Dedifferentiated amniotic fluid mesenchymal stem cell (primary cell): ENCODE results near the gene ASPM.
A peak's percentile ranks its signal among the peaks of the same experiment; 100 is the strongest.

Experiments used
- DNase-seq: peaks from one replicate; pipeline ENCODE4 v3.0.0-alpha.2; 2016; ENCODE audit errors: extremely low spot score

The ASPM gene, protein sequence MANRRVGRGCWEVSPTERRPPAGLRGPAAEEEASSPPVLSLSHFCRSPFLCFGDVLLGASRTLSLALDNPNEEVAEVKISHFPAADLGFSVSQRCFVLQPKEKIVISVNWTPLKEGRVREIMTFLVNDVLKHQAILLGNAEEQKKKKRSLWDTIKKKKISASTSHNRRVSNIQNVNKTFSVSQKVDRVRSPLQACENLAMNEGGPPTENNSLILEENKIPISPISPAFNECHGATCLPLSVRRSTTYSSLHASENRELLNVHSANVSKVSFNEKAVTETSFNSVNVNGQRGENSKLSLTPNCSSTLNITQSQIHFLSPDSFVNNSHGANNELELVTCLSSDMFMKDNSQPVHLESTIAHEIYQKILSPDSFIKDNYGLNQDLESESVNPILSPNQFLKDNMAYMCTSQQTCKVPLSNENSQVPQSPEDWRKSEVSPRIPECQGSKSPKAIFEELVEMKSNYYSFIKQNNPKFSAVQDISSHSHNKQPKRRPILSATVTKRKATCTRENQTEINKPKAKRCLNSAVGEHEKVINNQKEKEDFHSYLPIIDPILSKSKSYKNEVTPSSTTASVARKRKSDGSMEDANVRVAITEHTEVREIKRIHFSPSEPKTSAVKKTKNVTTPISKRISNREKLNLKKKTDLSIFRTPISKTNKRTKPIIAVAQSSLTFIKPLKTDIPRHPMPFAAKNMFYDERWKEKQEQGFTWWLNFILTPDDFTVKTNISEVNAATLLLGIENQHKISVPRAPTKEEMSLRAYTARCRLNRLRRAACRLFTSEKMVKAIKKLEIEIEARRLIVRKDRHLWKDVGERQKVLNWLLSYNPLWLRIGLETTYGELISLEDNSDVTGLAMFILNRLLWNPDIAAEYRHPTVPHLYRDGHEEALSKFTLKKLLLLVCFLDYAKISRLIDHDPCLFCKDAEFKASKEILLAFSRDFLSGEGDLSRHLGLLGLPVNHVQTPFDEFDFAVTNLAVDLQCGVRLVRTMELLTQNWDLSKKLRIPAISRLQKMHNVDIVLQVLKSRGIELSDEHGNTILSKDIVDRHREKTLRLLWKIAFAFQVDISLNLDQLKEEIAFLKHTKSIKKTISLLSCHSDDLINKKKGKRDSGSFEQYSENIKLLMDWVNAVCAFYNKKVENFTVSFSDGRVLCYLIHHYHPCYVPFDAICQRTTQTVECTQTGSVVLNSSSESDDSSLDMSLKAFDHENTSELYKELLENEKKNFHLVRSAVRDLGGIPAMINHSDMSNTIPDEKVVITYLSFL (N-terminal part only)

DNA sequence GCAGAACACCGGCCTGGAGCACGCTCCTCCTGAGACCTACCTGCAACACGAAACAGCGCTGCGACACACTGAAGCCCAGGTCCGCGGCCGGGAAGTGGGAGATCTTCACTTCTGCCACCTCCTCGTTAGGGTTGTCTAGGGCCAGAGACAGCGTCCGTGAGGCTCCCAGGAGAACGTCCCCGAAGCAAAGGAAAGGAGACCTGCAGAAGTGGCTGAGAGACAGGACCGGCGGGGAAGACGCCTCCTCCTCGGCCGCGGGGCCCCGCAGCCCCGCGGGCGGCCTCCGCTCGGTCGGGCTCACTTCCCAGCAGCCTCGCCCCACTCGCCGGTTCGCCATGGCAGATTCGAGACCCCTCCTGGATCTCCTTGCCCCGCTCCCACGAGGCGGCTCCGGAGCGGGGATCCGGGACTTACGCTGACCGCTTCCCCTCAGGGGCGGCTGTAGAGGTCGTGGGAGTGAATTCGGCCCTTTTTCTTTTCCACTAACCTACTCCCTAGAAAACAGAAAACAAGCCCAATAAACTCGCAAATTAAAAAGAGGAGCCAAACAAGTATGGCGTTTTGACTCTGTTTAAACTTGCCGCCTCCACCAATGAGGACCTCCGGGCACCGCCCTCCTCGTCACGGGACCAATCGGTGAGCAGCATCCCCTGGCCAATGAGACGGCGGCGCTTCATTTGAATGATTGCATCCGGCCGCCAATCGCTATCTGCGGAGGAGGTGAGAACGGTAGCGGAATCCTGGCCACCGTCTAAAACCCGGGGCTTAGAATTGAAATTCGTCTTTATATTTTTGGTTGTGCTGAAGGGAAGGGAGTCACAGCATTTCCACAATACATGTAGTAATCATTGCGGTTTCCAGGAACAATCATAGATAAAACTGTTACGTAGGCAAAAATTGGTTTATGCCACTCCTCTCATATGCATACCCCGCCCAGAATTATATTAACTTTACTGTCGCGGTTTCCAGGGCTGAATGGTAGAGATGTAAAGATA, at the start of gene ASPM:
TSS of gene ASPM (minus strand) at position 569 of the 995 bp plus-strand sequence. CDS start at position 337, 232 bp downstream.
- DNase-seq = peak; percentile 95

DNA sequence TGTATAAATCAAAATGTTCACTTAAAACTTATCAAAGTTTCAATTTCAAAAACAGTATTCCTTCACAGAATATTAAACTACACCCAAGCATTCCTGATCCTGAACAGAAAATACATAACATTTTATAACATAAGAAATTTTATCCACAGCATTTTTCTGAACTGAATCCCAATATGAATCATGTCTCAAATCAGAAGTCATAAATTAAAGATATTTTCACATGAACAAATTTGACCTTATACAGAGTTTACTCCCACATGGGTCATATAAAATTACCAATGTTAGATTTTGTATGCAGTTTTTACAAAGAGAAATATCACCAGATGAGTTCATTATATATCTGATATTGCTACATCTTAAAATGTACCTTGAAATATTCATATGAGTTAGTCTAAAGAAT, 48.6 kb upstream of the ASPM start:
- no peak for DNase-seq

DNA sequence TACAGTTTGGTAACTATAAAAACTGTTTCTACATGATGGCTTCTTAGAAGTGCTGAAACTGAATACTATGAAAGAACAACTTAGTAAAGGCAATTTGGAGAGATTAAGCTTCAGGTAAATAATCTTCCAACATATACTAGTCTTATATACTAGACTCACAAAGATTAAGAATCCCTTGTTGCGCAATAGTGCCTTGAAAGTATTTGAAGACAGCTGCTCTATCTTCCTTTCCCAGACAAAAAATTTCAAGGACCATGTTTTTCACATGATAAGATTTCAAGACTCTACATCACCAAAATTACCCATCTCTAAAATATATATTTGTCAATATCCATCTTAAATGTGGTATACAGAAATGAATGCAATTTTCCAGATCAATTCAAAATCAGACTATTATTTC, 37.7 kb upstream of the ASPM start:
- DNase-seq = no peak

DNA sequence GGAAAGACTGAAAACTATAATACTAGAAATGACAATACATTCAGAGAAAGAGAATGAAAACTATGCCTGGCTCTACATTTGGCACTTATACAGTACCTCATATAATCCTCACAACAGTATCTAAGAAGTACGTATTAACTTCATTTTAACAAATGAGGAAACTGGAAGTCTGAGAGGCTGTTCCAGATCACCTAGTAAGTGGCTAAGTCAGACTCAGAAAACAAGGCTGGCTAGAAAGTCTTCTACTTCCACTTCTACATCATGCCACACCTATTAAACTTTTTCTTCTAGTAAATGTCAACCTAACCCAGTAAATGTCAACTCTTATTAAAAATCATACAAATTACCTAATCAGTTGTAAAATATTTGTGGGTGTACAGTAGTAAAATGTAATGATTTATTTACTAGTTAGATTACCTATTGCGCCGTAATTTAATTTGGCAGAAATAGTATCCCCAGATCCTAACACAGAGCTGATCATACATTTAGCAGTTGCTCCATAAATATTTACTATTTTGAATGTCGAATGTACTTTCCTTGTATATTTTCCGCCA, 36.8 kb upstream of the ASPM start:
- DNase-seq = no peak

DNA sequence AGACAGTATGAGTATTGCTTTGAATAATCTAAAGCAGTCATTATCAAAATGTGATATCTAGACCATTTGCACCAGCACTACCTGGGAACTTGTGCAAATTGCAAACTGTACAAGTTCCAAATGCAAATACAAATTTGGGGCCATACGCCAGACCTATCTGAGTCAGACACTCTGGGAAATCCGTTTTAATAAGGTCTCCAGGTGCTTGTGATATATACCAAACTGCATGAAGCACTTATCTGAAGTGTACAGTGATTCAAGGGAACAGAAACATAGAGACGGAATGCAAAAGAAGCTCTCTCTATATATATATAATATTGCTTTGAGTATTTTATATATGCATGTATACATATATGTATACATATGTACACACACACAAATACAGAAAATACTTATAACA, 36.2 kb upstream of the ASPM start:
- no peak for DNase-seq

DNA sequence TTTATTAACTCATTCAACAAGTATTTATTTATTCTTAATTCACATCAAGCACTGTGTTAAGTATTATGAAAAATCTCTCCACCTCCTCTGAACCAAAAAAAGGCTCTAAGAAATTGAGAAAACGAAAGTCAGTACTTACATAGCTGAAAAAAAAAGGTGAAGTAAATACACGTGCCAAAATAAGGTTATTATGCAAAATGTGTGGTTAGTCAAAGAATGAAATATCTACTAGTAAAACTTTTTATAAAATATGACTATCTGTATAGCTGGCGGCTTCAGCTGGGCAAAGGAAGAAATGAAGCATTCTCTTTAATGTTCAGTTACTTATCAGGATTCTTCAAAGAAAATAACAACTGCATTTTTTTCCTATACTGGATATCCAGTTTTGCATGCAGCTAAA, 35.5 kb upstream of the ASPM start:
- no peak for DNase-seq

DNA sequence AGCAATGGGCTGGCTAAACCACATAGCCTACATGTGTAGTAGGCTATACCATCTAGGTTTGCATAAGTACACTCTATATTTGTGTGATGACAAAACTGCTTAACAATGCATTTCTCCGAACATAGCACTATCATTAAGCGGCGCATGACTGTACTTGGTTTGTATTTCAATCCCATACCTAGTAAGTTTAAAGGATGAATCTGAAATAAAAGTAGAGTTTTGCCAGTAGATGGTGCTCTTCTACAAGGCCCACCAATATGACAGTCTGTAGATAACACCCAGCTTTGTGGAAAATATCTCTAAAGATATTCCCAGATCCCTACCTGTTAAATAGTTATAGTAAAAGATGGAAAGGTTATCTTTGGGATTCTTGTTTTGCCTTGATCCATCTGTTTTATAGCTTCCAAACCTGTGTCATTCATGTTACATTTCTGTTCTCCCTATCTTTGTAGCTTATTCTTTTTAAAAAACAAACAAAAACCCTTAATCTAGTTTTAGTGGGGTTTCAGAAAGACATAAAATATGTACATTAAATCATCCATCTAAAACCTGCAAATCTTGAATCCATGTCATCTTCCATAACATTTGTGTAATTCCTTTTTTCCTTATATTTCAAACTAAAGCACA, 33.9 kb upstream of the ASPM start:
- DNase-seq = peak; percentile 76

DNA sequence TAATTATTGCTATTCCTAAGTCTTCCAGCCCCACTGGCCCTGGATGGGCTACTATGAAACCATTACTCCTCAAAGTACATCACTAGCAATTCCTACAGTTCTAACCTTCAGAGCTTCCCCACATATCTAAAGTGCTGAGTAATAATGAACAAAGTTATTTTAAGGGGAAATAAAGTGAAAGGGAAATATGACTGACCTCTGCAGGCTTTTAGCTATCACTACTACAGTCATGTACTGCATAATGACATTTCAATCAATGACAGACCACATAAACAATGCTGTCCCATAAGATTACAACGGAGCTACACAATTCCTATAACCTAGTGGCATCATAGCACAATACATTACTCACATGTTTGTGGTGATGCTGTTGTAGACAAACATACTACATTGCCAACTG, 32.5 kb upstream of the ASPM start:
- DNase-seq = peak; percentile 82

DNA sequence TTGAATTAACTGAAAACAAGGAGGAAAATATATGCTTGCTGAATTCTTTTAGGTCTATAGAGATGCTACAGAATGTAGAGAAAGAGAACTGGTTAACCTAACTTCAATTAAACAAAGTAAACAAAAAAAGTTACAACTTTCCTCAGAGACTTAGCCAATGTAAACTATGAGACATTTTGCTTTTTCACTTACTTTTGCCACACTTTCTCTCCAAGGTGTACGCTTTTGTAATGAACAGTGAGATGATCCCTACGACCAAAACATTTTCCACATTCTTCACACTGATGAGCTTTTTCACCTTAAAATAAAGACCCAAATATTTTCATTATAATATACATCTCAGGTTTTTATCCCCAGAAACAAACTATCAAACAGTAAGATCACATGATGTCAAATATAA, 28.3 kb upstream of the ASPM start:
- no peak for DNase-seq

DNA sequence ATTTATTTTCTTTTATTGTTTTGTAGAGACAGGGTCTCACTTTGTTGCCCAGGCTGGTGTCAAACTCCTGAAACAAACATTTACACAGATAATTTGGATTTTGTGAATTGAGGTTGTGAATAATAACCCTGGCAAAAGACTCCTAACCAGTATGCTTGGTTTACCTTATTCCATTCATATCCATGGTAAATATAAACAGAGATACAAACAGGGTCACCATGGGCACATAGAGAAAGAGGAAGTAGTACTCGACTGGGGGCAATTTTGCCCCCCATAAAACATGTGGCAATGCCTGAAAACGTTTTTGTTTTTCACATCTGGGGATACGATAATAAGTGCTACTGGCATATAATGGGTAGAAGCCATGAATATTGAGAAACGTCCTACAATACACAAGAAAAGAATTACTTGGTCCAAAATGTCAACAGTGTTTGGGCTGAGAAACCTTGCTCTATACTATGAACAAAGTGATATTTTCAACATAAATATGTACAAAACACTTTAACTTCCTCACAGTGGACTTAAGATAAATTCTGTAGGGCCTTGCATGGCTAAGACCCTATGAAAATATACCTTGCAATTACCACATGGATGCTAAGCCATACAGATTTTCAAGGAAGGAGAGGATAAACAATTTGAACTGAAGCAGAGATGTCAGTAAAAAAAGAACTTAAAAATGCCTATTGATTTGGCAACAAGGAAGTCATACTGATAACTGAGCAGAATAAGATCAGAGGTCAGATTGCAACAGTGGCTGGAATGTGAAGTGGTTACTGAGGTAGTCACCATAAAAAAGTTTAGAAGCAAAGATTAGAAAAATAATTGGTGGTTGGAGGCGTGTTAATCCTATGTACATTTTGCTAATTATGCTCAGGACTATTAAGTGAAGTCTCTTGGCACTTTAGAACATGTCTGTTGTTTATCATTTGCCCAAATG, 27.4 kb upstream of the ASPM start:
- DNase-seq = no peak

DNA sequence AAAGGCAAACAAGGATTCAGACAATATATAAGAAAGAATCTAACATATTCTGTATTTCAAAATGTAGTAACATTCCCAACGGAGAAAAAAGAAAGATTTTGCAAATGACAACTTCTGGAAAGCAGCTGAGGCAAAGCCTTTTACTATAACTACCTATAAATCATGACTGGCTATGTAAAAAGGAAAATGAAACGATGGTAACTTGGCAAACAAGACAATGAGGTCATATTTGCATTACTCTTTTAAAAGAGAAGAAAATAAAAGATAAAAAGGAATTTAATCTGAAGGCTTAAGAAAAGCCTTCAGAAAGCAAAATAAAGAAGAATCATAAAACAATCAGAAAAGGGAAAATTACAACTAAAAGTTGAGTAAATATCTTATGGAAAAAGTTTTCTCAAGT, 25.1 kb upstream of the ASPM start:
- no peak for DNase-seq

DNA sequence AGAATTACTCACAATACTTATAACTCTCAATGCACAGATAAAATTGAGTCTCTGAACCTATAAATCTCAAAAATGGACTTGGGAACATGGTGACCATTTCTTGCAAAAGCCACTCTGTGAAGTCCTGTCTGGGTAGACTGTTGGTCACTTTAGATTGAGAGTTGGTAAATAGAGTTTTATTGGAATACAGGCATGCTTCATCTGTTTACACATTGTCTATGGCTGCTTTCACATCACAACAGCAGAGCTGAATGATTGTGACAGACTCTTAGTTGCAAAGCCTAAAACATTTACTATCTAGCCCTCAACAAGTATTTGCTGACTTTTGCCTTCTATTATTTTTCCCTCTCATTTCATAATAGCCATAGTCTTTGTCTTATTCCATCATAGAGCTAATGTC, 24.1 kb upstream of the ASPM start:
- DNase-seq = no peak

DNA sequence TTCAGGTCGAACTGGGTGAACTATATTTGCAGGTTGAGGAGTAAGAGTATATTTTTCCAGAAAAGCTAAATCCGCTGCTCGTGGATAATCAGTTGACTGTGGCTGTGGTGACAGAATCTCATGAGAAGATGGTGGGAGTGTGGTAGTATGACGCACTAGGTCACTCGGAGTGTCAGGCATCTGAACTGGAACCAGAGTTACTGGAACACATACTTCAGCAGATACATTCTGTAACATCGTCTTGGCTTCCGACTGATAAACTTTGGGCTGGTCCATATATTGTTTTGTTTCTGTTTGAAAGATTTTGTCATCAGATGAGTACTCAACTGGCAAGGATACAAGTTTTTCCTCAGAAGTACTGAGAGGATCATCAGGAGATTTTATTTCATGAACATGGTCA, 13.0 kb upstream of the ASPM start:
- DNase-seq = no peak

DNA sequence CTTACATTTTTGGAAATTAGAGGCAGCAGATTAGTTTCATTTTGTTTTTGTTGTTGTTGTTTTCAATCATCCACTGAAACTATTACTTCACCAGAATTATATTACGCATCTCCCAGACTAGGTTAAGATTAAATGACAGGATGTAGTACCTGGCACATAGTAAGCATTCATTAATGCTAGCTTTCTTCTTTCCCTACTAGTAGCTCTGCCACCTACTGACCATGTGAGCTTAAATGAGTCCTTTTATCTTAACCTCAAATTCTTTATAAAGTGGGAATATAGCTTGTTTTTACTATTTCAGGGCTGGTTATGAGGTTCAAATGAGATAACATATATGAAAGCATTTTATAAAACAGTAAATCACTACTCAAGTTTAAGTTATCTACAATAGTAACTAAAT, 10.2 kb upstream of the ASPM start:
- DNase-seq = no peak

DNA sequence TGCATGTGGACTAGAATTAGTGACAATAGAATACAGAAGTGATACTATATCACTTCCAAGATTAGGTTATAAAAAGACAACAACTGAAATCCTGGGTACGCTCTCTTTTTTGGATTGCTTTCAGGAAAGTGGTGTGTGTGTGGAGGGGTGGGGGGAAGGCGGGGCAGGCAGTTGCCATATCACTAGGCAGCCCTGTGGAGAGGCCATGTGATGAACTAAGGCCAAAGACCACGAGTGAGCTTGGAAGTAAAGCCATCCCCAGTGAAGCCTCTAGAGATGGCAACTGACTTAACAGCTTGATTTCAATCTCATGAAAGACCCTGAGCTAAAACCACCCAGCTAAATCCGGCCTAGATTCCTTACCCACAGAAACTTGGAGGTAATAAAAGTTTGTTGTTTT, 6.2 kb upstream of the ASPM start:
- no peak for DNase-seq

DNA sequence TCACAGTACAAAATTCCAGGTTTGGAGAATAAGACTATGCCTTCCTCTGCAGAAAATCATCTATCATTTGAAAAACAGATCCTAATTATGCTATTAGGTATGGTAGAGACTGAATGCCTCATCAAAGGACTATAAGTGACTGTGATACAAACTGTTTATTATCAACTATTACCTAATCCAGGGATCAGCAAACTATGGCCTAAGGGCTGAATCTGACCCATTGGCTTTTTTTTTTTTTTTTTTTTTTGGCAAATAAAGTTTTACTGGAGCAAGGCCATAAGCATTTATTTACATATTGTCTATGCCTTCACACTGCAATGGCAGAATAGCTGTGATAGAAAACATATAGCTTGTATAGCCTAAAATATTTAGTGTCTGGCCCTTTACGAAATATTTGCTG, 4.7 kb upstream of the ASPM start:
- DNase-seq = no peak

DNA sequence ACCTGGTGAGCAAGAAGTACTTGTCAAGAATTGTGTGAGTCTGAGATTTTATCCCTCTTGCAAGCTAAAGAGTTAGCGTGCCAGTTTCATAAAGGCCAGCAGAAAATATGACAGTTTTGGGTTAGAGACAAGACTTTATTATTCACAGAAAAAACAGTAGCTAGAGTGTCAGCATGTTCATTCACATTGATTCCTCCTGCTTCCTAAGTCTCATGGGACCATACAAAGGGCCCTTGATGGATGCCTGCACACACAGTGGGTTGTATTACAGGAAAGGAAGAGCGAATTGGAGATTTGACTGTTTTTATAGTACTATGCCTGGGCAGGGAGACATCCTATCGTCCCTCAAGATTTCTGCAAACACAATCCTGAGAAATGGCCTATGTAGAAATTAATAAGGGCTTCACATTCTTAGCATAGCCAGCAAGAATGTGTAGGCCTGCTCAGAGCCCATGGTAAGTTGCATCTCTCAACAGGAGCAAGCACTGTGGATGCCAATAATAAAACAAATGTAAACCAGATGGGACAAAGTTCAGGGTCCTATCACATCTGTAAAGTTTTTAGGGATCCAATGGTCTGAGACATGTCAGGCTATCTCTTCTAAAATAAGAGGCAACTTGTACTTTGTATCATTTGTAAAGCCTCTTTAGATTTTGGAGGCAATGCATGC, 4.0 kb upstream of the ASPM start:
- no peak for DNase-seq

DNA sequence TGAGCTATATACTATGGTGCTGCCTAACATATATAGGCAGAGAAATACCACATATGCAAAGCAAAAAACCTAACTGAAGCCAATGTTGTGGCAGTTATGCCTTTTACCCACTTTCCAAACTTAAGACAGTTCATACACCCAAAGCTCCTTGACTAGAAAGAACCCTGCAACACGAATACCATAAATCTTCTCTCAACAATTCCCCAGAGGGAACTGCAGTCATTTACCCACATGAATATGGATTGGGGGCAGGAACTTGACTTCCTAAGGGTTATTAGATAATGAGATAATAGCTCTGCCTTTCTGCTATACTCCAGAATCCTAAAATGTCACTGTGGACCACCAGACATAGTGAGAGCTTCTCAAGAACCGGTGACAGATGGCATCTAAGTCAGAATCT, 2.9 kb upstream of the ASPM start:
- no peak for DNase-seq
